ENCODE results near the gene LRIT2.
A peak's percentile ranks its signal among the peaks of the same experiment; 100 is the strongest.

The LRIT2 gene

DNA sequence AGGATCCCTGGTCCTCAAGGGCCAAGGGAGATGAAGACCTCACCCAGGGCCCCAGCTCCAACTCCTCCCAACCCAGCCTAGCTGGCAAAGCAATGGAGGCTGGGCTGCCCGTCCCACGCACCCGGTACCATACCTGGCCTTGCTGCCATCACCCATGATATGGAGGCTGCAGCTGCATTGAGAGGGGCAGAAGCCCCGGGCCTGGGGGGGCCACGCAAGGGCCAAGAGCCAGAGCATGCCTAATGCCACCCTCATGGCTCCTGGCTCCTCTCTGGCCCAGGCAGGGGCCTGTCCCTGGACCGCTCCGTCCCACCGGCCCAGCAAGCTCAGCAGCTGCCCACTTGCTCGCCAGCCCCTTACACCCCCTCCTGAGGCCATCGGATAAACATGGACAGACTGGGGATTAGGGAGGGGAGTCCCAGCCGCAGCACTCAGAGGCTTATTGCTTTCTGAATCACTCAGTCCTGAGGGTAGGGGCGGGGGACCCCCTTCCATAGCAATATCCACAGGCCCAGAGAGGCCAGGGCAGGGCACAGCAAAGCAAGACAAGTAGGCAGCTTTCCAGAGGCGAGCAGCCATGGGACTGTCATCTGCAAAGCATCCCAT, 15.9 kb upstream of the LRIT2 start, which contains the start of gene LRIT1:
LRIT1 (minus strand) TSS at position 362 of the 606 bp plus-strand sequence; CDS start at position 255, 107 bp downstream.
- Histone ChIP-seq H3K27ac (no peak within 1 kb of the TSS), H3K4me3 (no peak within 1 kb of the TSS)
- DNase-seq (ENCODE audit: low spot score), result peak; percentile 66
- TF ChIP-seq, protein P1, sequence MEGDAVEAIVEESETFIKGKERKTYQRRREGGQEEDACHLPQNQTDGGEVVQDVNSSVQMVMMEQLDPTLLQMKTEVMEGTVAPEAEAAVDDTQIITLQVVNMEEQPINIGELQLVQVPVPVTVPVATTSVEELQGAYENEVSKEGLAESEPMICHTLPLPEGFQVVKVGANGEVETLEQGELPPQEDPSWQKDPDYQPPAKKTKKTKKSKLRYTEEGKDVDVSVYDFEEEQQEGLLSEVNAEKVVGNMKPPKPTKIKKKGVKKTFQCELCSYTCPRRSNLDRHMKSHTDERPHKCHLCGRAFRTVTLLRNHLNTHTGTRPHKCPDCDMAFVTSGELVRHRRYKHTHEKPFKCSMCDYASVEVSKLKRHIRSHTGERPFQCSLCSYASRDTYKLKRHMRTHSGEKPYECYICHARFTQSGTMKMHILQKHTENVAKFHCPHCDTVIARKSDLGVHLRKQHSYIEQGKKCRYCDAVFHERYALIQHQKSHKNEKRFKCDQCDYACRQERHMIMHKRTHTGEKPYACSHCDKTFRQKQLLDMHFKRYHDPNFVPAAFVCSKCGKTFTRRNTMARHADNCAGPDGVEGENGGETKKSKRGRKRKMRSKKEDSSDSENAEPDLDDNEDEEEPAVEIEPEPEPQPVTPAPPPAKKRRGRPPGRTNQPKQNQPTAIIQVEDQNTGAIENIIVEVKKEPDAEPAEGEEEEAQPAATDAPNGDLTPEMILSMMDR (IDR thresholded peaks at IDR 0.05), result no peak

DNA sequence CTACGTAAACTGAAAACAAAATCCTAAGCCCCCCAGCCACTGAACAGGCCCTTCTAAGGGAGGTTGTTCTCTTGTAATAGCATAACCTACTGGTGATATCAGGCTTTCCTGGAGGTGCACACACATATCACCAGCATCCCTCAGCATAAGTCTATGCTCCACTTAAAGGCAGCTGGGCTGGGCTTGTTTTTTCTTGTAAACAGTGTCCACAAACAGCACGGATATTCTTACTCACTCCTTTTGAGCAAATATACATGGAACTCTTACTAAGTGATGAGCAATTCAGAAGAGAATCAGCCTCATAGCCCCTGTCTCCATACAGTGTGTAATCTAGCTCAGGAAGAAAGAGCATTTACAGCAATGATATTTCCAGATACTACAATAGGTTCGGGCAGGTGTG, 13.6 kb upstream of the LRIT2 start:
- DNase-seq (ENCODE audit: low spot score), result no peak
- Histone ChIP-seq H3K4me3 (no peak overlapping the region), H3K27ac (no peak overlapping the region)
- TF ChIP-seq, protein P1 (IDR thresholded peaks at IDR 0.05), result no peak

DNA sequence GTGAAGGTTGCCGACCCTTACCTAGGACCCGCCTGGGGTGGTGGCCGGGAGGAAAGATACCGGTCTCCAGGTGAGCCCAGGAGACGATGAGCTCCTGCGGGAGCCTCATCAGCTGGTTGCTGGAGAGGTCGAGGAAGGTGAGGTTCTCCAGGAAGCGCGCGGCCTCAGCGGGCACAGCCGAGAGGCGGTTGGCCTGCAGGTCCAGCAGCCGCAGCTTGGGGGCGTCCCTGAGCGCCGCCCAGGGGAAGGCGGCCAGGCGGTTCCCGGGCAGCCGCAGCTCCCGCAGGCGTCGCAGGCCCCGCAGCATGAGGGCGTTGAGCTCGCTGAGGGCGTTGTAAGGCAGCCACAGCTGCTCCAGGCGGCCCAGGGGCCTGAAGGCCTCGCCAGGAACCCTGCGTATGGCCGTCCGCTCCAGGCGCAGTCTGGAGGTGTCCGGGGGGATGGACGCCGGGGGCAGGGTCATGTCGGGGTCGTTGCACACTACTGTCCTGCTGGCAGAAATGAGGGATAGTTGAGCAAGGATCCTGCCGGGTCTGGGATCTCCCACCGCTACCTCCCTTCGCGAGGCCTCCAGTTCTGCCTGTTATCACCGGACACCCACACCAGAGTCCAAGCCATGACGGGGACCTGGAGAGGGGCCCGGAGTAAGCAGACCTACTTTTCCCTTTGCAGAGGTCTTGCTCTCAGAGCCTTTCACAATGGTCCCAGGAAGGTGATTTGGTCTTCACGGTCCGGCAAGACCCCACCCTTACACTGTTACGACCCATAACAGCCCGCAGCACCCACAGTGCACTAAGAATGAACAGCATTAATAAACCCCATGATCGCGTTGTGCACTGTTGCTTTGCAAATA, 12.1 kb upstream of the LRIT2 start:
- Histone ChIP-seq H3K27ac (no peak overlapping the region), H3K4me3 (no peak overlapping the region)
- peak; percentile 46 for DNase-seq (ENCODE audit: low spot score)
- TF ChIP-seq, protein P1 (IDR thresholded peaks at IDR 0.05), result no peak

DNA sequence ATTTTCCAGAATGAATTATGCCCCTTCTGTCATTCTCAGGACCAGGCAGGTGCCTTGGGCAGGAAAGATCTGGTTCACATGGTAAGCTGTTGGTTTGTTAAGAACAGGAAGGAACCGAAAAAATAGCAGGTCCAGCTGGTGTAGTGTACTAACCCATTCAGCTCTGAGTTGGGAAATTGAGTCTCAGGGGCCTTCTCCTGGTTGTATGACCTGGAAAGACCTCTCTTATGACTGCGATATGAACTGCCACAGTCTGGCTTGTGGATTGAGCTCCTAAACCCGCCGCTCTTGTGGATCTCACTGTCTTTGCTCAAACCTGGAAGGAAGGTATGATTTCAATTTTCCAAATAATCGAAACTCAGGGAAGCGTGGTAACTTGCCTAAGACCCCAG, 11.5 kb upstream of the LRIT2 start:
- peak; percentile 17 for DNase-seq (ENCODE audit: low spot score)
- TF ChIP-seq, protein P1 (IDR thresholded peaks at IDR 0.05), result no peak
- H3K27ac ChIP-seq, result no peak overlapping the region
- H3K4me3 ChIP-seq, result no peak overlapping the region

DNA sequence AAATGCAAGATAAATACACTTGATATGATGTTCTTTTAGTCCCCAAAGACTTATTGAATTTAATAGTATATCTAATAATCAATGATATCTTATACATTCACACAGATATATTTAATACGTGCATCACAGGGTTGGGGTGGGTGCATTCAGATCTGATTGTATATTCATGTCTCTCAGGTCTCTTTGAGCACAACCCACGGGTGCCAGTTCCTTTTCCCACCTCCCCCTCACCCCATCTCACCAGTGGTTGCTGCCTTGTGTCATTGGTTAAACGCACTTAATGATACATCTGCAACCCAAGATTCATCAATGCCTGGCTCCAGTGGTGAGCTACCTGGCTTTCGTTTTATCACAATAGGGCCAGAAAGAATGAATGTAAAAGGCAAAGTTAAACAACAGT, 9.8 kb upstream of the LRIT2 start:
- Histone ChIP-seq H3K4me3 (no peak overlapping the region), H3K27ac (no peak overlapping the region)
- TF ChIP-seq, protein P1 (IDR thresholded peaks at IDR 0.05), result no peak
- DNase-seq (ENCODE audit: low spot score), result peak; percentile 3

DNA sequence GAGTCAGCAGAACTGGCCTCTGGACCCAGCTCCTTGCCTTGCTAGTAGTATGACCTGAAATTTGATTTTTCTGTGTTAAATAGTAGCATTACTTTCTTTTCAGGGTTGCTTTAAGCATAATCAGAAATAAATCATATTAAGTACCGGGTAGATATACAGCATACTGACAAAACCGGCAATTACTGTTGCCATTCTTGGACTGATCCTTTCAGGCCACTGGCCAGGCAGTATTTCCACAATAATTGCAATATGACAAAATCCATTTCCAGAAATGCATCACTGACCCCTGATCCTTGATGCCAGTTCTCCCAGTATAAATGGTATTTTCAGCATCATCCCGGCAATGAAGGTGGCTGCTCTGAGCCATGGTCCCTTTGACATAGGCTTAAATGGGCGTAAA, 9.1 kb upstream of the LRIT2 start:
- DNase-seq (ENCODE audit: low spot score), result peak; percentile 9
- no peak overlapping the region for H3K27ac ChIP-seq
- TF ChIP-seq, protein P1 (IDR thresholded peaks at IDR 0.05), result no peak
- no peak overlapping the region for H3K4me3 ChIP-seq

All from coronary artery (tissue), 2 donors.